ENCODE data around the gene FCN1. TPM values are rescaled to one million over a fixed set of nuclear protein-coding genes. Genes with fewer than 3 reads are reported as not detected.

Gene FCN1
- total RNA-seq, 1 donor from 2014 or later = not detected

- H3K4me1 Mint-ChIP-seq (ENCODE audit: unreplicated experiment) = no peaks in the 10 kb centered on the region
- DNase-seq (ENCODE audit: extremely low spot score, unreplicated experiment) = peak; percentile 81
- peaks cover 16% of the 10 kb centered on the region for H3K27me3 Mint-ChIP-seq (ENCODE audit: unreplicated experiment)
- H3K36me3 Mint-ChIP-seq (ENCODE audit: unreplicated experiment) = no peaks in the 10 kb centered on the region
- H3K9me3 Mint-ChIP-seq (ENCODE audit: unreplicated experiment) = peaks cover 10% of the 10 kb centered on the region
- H3K27ac Mint-ChIP-seq (ENCODE audit: unreplicated experiment) = no peak overlapping the region
- no peak for TF ChIP-seq CTCF (IDR thresholded peaks at IDR 0.05)
- no peak overlapping the region for H3K4me3 Mint-ChIP-seq (ENCODE audit: unreplicated experiment)
Observed at GRCh38 chr9:134916161-134916665, 1.5 kb downstream of the FCN1 start.

GRCh38 chr9:134915046-134915985, 2.4 kb downstream of the FCN1 start:
- no peak overlapping the region for H3K27ac Mint-ChIP-seq (ENCODE audit: unreplicated experiment)
- H3K27me3 Mint-ChIP-seq (ENCODE audit: unreplicated experiment) = peaks cover 23% of the 10 kb centered on the region
- peaks cover 10% of the 10 kb centered on the region for H3K9me3 Mint-ChIP-seq (ENCODE audit: unreplicated experiment)
- TF ChIP-seq CTCF (IDR thresholded peaks at IDR 0.05) = no peak
- peak; percentile 75 for DNase-seq (ENCODE audit: extremely low spot score, unreplicated experiment)
- H3K36me3 Mint-ChIP-seq (ENCODE audit: unreplicated experiment) = no peaks in the 10 kb centered on the region
- no peak overlapping the region for H3K4me3 Mint-ChIP-seq (ENCODE audit: unreplicated experiment)
- no peaks in the 10 kb centered on the region for H3K4me1 Mint-ChIP-seq (ENCODE audit: unreplicated experiment)

- no peak for TF ChIP-seq CTCF (IDR thresholded peaks at IDR 0.05)
- peak; percentile 54 for DNase-seq (ENCODE audit: extremely low spot score, unreplicated experiment)
- Mint-ChIP-seq H3K36me3 (ENCODE audit: unreplicated experiment) (no peaks in the 10 kb centered on the region), H3K4me1 (ENCODE audit: unreplicated experiment) (no peaks in the 10 kb centered on the region), H3K9me3 (ENCODE audit: unreplicated experiment) (peaks cover 5% of the 10 kb centered on the region), H3K27me3 (ENCODE audit: unreplicated experiment) (peaks cover 28% of the 10 kb centered on the region), H3K4me3 (ENCODE audit: unreplicated experiment) (no peak overlapping the region), H3K27ac (ENCODE audit: unreplicated experiment) (no peak overlapping the region)
Observed at GRCh38 chr9:134914501-134914834, 3.2 kb downstream of the FCN1 start.

- H3K4me1 Mint-ChIP-seq (ENCODE audit: unreplicated experiment) = no peaks in the 10 kb centered on the region
Observed at GRCh38 chr9:134913713-134914500, 3.8 kb downstream of the FCN1 start.

More at GRCh38 chr9:134913713-134914500, 3.8 kb downstream of the FCN1 start:
- H3K36me3 Mint-ChIP-seq (ENCODE audit: unreplicated experiment) = no peaks in the 10 kb centered on the region
- H3K9me3 Mint-ChIP-seq (ENCODE audit: unreplicated experiment) = peaks cover 5% of the 10 kb centered on the region
- H3K27me3 Mint-ChIP-seq (ENCODE audit: unreplicated experiment) = peaks cover 33% of the 10 kb centered on the region
- no peak overlapping the region for H3K4me3 Mint-ChIP-seq (ENCODE audit: unreplicated experiment)
- TF ChIP-seq CTCF (IDR thresholded peaks at IDR 0.05) = no peak
- no peak overlapping the region for H3K27ac Mint-ChIP-seq (ENCODE audit: unreplicated experiment)
- DNase-seq (ENCODE audit: extremely low spot score, unreplicated experiment) = peak; percentile 82

All from osteocyte (in vitro differentiated cells).